Activated CD4-positive, alpha-beta T cell treated with anti-CD3 and anti-CD28 coated beads, Interleukin-2, amount 50 U/mL, for 16 hours (primary cell): ENCODE results near the gene SRGAP2.
"Not testable (repeated sequence)": the region's sequence is repeated elsewhere in the genome, so short reads cannot be mapped to it uniquely, and the experiment has no call there.

Source experiments
- DNase-seq: peaks from one replicate; pipeline ENCODE4 v3.0.0-alpha.2; 2020

SRGAP2 gene

DNA sequence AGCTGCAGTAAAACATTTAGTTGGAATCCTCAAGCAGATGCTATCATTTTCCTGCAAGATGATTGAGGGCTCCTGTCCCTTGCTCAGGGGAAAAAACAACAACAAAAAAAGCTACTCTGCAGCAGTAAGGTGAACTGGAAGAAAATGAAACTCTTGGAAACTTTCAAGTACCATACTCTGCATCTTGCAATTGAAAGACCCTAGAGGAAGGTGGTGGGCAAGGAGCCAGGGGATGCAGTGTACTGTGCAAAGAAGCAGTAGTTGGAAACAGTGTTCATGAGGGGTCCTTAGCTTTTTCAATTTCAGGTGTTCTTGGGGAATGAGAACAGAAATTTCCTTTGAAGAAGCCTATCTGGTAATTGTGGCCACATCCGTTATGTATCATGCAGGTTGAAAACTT, 7.5 kb downstream of the SRGAP2 start:
- DNase-seq: not testable (repeated sequence)

GRCh38 chr1:206215600-206216392, 12.5 kb downstream of the SRGAP2 start:
- DNase-seq: not testable (repeated sequence)

DNA sequence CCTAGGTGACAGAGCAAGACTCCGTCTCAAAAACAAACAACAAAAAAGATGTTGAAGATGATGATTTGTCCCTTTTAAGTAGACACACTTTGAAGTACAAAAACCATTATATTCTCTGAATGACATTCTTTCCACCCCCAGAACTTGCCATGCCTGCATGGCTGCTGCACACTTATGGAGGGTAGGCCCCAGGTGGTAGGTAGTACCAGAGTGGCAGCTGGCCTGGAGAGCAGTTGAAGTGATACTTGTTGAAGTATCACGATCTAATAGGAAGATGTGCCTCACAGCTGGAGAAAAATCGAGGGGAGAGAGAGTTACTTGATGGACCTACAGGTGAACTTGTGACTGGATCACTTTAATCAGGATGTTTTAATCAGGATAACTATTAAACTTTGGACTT, 14.9 kb downstream of the SRGAP2 start:
- DNase-seq: not testable (repeated sequence)

DNA sequence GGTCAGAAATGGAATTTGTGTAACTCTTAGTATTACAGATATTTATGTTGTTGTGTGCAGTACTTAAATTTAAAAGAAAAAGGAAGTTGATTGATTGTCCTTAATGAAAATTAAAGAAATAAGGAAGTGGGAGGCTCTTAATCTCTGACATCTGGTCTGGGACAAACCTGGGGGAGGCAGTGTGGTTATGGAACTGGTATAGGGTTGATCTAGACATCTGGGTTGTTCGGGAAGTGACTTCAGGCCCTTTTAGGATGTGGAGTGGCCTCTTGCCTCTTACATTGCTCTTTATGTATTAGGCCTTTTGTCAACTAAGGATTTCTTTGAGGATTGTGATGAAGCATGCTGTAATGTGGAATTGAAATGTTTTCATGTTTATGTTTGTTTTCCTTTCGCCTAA, 15.4 kb downstream of the SRGAP2 start:
- not testable (repeated sequence) for DNase-seq

GRCh38 chr1:206219514-206220331, 16.4 kb downstream of the SRGAP2 start:
- DNase-seq: not testable (repeated sequence)

DNA sequence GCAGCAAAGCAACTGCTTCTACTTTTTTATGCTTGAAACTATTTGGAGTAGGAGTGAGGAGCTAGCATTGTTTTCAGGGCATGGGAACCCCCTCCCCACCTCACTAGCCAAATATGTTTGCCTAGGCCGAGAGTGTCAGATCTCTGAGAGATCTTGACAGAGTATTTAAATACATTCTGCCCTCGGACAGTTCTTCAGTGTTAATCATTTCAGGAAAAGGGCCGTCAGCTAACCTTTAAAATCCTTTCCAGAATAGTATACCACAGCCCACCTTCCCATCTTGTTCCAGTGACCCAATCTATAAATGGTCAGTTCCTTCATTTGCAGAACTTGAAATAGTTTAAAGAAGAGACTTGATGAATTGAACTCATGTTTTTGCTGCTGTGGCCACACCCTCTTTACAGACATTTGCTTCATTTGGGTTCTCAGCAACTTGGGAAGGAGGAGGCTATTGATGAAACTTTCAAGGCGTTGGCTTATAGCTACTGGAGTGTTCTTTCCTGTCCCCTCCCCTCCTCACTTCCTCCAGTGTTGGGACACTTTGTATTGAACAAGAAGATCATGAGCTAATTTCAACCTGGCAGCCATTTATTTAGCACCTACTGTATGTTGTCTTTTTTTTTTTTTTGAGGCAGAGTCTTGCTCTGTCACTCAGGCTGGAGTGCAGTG, 17.1 kb downstream of the SRGAP2 start:
- not testable (repeated sequence) for DNase-seq

DNA sequence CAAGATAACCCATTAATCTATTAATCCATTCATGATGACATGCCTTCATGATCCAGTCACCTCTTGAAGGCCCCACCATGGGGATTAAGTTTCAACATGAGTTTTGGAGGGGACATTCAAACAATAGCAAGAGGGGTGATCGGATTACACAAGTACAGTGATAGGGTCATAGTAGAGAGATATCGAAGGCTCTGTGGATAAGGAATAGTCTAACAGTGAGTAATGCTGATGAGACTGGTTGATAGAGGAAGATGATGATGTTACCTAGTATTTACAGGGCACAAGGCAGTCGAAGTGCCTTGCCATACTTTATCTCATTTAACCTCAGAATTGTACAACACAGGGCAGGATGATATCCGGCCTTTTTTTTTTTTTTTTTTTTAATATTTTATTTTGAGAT, 18.2 kb downstream of the SRGAP2 start:
- not testable (repeated sequence) for DNase-seq

DNA sequence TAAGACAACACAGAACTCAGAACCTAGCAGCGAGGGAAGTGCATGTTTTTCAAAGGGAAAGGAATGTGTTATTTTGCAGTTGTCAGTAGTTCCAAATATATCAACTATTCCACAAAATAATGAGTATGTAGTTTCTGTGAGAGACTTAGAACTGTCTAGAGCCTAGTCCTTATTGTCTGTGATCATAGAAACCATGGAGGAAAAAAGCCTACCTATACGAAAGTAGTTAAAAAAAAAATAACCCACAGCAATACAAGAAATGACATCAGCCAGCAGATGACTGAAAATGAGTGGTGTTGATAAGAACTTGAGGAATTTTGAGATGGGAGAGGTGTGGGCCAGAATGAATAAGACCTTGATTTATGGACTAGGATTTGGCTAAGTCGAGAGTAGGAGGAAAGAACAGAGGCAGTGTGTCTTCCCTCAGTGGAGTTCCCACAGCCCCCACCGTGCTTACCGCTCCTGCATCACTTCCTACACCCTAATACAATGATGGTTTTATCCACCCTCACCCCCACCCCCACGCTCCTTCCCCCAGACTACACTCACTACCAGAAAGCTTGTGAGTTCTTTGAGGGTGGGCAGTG, 20.9 kb downstream of the SRGAP2 start:
- not testable (repeated sequence) for DNase-seq

DNA sequence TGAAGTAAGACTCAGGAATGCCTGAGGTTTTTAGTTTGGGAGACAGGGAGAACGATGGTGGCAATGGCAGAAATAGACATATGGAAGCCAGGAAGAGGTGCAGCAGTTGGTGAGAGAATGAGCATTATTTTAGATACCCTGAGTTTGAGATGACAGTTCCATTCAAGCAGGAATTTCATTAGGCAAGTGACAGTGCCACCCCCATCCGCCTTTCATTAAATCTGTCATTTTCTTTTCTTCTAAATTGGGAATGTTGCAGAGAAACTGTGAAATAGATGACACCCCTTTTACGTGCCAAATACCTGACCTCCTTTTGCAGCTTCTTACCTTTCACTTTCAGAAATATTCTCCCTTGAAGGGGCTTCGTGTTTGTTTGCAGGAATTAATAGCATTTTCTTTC, 22.0 kb downstream of the SRGAP2 start:
- not testable (repeated sequence) for DNase-seq

DNA sequence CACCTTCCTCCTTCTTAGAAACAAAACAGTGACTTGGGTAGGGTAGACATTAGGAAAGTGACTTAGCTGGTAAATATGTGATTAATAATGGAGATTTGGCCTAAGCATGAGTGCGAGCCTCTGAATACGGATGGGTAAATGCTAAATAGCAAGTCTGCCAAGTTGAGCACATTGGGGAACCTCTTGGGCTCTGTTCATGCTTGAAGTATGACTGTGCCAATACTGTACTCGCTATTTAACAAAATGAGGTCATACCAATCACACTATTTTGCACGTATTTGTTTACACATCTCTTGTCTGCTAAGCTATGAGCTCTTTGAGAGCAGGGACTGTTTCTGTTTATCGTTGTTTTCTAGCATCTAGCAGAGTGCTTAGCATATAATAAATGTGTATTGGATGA, 23.5 kb downstream of the SRGAP2 start:
- DNase-seq: not testable (repeated sequence)

- not testable (repeated sequence) for DNase-seq
Observed at GRCh38 chr1:206229286-206229685, 25.9 kb downstream of the SRGAP2 start.

DNA sequence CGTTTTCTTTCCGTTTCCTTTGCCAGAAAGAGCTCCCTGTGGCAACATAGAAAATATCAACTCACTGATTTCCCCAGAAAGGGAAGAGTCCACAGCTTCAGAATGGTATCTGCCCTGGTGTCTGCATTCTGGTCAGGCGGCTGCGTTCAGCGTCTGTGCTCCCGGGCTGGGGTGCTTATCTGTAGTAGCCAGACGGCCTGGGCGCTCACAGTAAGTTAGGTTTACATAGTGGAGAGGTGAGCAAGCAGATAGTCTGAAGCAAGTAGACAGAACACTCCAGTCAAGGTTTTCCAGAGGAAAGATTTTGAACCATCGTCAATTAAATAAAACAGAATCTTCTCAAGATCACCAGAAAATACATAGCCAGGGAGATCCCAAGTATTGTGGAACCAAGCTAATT, 28.6 kb downstream of the SRGAP2 start:
- DNase-seq: not testable (repeated sequence)

DNA sequence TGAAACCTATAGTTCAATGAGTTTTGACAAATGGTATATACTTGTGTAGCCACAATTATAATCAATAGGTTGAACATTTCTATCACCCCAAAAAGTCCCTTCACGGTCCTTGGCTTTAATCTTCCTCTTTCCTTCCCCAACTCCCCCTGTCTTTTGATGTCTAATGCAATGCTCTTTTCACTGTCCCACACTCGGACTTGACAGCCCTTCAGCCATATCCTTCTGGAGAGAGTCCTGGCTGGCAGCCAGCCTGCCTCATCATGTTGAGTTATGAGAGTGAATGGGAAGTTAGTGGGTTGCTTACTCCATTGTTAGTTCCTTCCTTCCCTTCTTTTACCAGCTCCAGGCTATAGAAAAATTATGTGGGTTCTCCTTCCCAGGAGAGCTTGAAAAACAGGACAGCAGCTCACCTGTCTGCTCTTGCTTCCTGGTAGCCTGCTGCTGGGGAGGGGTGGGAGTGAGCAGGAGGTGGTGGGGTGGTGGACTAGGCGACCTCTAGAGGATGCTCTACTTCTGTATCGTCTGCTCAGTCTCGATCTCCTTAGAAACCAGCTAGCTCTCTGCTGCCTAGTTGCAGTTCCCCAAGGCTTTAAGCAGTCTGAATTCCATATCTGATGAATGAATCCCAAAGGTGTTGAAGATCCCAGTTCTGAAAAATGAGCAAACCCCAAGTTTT, 29.8 kb downstream of the SRGAP2 start:
- not testable (repeated sequence) for DNase-seq

DNA sequence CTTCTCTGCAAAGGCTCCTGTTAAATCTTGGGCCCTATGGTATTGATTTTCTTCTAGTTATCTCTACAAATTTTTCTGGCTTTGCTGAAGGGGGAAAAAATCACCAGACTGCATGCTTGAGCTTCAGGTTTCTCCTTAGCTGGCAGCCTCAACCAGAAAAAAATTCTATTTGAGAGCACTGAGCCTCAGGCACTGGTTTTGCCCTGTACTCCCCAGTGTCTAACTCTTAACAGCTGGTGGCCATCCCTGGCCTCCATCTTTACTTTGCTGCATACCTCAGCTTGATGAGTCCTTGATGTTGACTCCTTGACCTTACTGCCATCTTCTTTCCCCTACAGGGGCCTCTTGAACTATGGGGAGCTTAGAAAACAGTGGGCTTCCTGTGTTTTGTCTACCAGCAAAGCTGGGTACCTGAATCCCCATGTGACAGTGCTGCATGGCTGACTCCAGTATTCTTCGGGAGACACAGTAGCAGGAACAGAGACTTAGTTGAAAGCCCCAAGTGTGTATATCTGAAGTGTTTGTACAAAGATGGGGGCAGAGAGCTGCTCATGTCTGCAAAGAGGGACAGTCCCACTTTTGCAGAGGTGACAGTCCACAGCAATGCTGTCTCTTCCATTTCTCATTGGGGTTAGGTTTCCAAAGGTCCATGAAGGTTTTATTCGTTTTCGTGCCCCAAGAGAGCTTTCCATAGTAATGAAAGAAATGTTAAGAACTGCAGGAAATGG, 31.0 kb downstream of the SRGAP2 start:
- DNase-seq: not testable (repeated sequence)

DNA sequence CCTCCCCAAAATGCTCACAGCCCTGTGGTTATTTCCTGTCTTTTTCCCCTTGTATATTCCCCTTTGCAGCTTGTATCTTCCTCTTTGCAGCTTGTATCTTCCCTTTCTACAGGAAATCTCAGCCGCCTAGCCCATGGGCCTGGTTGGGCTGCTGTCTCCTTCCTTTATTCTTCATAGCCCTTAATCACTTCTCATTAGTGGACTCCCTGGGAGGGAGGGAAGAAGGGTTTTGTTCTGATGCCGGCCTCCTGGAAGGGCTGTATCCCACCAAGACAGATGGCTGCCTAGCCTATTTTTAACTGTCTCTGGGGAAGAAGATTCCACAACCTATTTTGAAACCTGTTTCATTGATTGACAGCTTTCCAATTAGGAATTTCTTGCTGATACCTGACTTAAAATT, 31.8 kb downstream of the SRGAP2 start:
- not testable (repeated sequence) for DNase-seq

DNA sequence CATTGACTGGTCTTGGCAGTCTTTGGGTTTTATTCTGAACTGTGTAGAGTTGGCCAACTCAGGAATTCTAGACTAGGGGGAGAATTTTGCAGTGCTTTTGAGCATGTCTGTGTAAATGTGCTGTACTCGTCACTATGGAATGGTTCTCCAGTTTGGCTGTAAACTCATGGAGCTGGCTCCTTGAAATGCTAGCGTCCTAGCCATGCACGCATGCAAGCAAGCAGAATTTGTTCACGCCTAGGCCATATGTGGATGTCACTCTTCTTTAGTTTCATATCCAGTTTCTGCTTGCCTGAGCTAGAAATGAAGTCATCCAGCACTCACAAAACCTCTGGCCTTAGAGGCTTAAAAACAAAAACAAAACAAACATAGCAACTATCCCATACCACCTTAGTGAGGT, 36.9 kb downstream of the SRGAP2 start:
- DNase-seq: peak; percentile 48

GRCh38 chr1:206243335-206243734, 40.0 kb downstream of the SRGAP2 start:
- DNase-seq: peak; percentile 72

DNA sequence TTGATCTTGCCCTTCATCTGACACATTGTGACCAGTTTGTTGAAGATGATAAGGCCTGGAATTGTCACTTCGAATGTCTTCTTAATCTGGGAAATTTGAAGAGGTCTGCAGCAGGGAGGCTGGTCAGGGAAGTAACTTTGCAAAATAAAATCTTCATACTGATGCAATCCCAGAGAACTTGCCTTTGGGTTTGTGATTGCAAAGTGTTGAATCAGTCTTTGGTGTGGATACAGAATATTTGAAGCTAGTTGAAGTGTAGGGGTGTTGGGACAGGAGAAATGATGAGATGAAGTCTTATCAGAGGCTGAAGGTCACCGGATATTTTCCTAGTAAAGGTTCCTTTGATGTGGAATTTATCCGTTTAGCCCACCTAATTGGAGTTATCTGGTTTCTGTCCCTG, 42.1 kb downstream of the SRGAP2 start:
- DNase-seq: not testable (repeated sequence)

GRCh38 chr1:206246129-206246886, 43.0 kb downstream of the SRGAP2 start:
- not testable (repeated sequence) for DNase-seq

DNA sequence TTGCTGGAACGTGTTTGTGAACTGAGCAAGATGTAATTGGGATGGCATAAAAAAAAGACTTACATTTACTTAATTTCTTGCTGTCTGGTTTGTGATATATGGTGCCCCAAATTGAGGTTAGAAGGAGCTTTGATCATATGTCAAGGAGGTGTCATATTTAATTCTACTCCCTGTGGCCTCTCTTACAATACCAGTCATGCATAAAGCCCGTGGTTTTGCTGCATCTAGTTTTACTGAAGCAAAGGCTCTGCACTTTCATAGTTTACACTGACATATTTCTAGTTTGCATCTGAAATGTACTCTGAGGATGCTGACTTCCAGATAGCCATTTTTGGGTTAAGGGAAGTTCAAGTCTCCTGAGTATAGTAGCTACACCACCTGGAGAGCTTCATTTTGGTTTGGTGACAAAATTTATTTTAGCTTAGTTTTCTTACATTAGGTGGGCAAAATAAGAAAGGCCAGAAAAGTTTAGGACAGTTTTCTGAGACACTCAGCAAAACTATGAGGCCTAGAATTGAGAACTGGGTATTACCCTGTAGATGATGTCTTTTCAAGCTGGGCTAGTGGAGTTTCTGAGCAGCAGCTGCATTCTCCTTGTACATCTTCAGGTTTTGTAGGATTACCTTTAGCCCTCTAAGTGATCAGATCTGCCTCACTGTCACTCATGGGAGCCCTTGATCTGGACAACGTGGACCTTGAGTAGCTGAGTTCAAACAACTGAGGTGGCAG, 47.8 kb downstream of the SRGAP2 start:
- not testable (repeated sequence) for DNase-seq
